K562 (cell line): Measurements from ENCODE around the gene CNOT2. TPM values are rescaled to one million over a fixed set of nuclear protein-coding genes. Genes with fewer than 3 reads are reported as not detected.
A peak's percentile ranks its signal among the peaks of the same experiment; 100 is the strongest.

Experiments
- ATF6 ChIP-seq: sonication (generic); formaldehyde crosslinking; IDR thresholded peaks from 2 replicates; pipeline ENCODE4 v1.4.0; 2020; ENCODE audit warnings: mild to moderate bottlenecking, missing genetic modification reagents
- BMI1 ChIP-seq: fragments of 150-350 bp; IDR thresholded peaks from 2 replicates; pipeline ENCODE4 v1.6.1; 2014; ENCODE audit warnings: low read length
- BRF1 ChIP-seq: IDR thresholded peaks from 3 replicates; pipeline ENCODE4 v1.6.1; 2011; ENCODE audit warnings: borderline replicate concordance, mild to moderate bottlenecking; ENCODE audit not compliant: insufficient read length; ENCODE audit errors: extremely low read depth
- ELK3 ChIP-seq: fragments of 450-650 bp; formaldehyde crosslinking; IDR thresholded peaks from 2 replicates; pipeline ENCODE4 v1.4.0; 2020; ENCODE audit warnings: mild to moderate bottlenecking
- ETV1 ChIP-seq: fragments of 450-650 bp; conservative IDR thresholded peaks from 2 replicates; pipeline ENCODE4 v1.6.1; 2016; ENCODE audit warnings: missing genetic modification characterization, control low read depth, low read depth, missing compliant biosample characterization
- FUS ChIP-seq: fragments of 200-400 bp; formaldehyde crosslinking; optimal IDR thresholded peaks from 2 replicates; pipeline ENCODE3; 2017; ENCODE audit warnings: low read depth, low read length
- GATAD2A ChIP-seq: fragments of 450-650 bp; IDR thresholded peaks from 2 replicates; pipeline ENCODE4 v1.6.1; 2017
- GTF2F1 ChIP-seq: IDR thresholded peaks from 2 replicates; pipeline ENCODE4 v1.6.1; 2011; ENCODE audit warnings: low read depth, low read length, improper control_type of control experiment
- MLX ChIP-seq, 2 experiments: fragments of 450-650 bp in 1 of 2; sonication (generic) in 1 of 2; formaldehyde crosslinking; conservative IDR thresholded peaks; 2 replicates each; pipeline versions ENCODE4 v1.4.0 to v1.8.1; 2020 to 2022; ENCODE audit warnings: mild to moderate bottlenecking in 1 of 2, missing genetic modification reagents in 1 of 2
- NFRKB ChIP-seq: fragments of 450-650 bp; IDR thresholded peaks from 2 replicates; pipeline ENCODE4 v1.6.1; 2016; ENCODE audit warnings: low read depth
- NR3C1 ChIP-seq: sonication (generic); formaldehyde crosslinking; IDR thresholded peaks from 2 replicates; pipeline ENCODE4 v1.8.1; 2022; ENCODE audit warnings: missing genetic modification reagents
- RAD21 ChIP-seq, 2 experiments: fragments of 250-450 bp in 1 of 2; fragments of 450-650 bp in 1 of 2; sonication (Bioruptor Pico) in 1 of 2; formaldehyde crosslinking in 1 of 2; IDR thresholded peaks in 1 of 2; conservative IDR thresholded peaks in 1 of 2; 2 replicates each; pipeline versions ENCODE4 v1.4.0 to v1.8.0; 2020 to 2022; ENCODE audit warnings: mild to moderate bottlenecking in 2 of 2, moderate library complexity in 1 of 2
- SRSF1 ChIP-seq: fragments of 200-400 bp; formaldehyde crosslinking; IDR thresholded peaks from 2 replicates; pipeline ENCODE4 v1.6.1; 2017; ENCODE audit warnings: mild to moderate bottlenecking, low read depth, low read length, moderate library complexity
- TFAM ChIP-seq: fragments of 250-450 bp; sonication (Bioruptor Pico); conservative IDR thresholded peaks from 2 replicates; pipeline ENCODE4 v1.5.0; 2021; ENCODE audit warnings: mild to moderate bottlenecking, moderate library complexity
- TRIM24 ChIP-seq, 2 experiments: fragments of 450-650 bp; IDR thresholded peaks; 2 replicates each; pipeline ENCODE4 v1.6.1; 2016
- ZNF263 ChIP-seq: sonication (generic); formaldehyde crosslinking; IDR thresholded peaks from 2 replicates; pipeline ENCODE4 v1.8.0; 2022; ENCODE audit warnings: mild to moderate bottlenecking, missing genetic modification reagents, borderline replicate concordance
- ZNF384 ChIP-seq: IDR thresholded peaks from 2 replicates; pipeline ENCODE4 v1.6.1; 2012; ENCODE audit warnings: low read depth, low read length, improper control_type of control experiment
- ZNF561 ChIP-seq: fragments of 450-650 bp; formaldehyde crosslinking; conservative IDR thresholded peaks from 2 replicates; pipeline ENCODE4 v1.4.0; 2020; ENCODE audit warnings: mild to moderate bottlenecking, moderate library complexity
- polyA plus RNA-seq, 8 experiments: library from polyadenylated mRNA; depleted of rRNA in 4 of 8; stranded (reverse) in 5 of 8; unstranded in 3 of 8; fragments of >200 nt; fragmentation: Nextera tagmentation in 2 of 8; fragmentation: Illumina TruSeq in 1 of 8; extraction: Ambion mirVana in 2 of 8; extraction: Trizol in 1 of 8; gene quantifications; 2 replicates each; pipeline versions ENCODE4 v1.2.1 to v1.2.3, GENCODE V29; 2011 to 2014; ENCODE audit warnings: inconsistent platforms in 1 of 8, missing spikeins in 1 of 8
- total RNA-seq, 7 experiments: library from RNA; depleted of rRNA in 6 of 7; stranded (reverse); fragments of >200 nt in 6 of 7; fragmentation: Illumina TruSeq in 2 of 7; extraction: Trizol in 2 of 7; gene quantifications; 2 replicates each; pipeline versions ENCODE4 v1.2.1 to v1.2.3, GENCODE V29; 2011 to 2021; ENCODE audit warnings: low replicate concordance in 1 of 7

The CNOT2 gene
- total and polyA plus RNA-seq, 9 of the 15 experiments (the other 6 are each of a cell fraction or from before 2014, with no cell fraction given): 43.6 to 119 (median 84.4) TPM

DNA sequence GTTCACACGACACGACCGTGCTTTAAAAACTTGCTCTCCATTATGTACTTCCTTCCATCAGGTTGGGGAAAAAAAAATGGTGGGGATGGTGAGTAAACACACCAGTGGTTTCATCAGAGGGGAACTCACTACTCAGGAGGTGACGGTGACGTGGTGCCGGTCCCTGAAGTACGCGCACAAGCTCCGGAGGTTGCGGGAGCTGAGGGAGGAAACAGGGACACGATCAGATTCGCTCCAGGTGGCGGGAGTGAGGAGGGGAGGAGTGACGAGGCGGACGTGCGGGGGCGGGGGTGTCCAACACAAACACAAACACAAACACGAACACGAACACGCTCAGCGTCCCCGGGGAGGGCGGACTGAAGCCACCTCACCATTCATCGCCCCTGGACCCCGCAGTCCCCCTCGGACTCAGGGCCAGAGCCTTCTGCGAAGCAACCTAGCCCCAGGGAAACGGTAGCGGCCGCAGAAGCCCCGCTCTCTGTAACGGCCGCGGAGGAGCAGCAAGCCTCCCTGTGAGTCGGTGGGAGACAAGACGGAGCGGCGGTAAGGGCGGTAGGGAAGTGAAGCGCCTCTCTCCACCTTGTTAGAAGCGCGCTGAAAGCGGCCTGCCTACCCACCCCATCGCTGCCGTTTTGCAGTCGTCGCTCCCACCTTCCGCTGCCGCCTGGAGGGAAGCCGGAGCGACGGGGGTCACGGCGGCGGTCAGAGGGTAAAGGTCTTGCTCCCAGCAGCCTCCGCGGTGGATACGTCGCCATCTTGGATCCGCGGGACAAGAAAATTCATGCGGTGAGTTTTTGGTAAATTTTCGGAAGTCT lies at the start of gene CNOT2 (continued):
- TF ChIP-seq RAD21 (CRISPR knock-in tag; conservative IDR thresholded peaks at IDR 0.05 in 1 of 2, IDR thresholded peaks at IDR 0.05 in 1 of 2) (peak in 1 of 2 experiments; percentile 13; a peak in 1 of 4 replicates), TRIM24 (IDR thresholded peaks at IDR 0.05) (peak in 1 of 2 experiments; percentile 52; a peak in 1 of 4 replicates), SRSF1 (no peak), GTF2F1 (no peak), BRF1 (no peak), ATF6 (0 out of 2 replicates have a peak, but pooled peaks have one; percentile 45), FUS (no peak), NFRKB (peak; percentile 94), ZNF384 (peak; percentile 79), ZNF561 (CRISPR knock-in tag) (no peak), GATAD2A (no peak), ETV1 (tag) (peak; percentile 70), NR3C1 (CRISPR knock-in tag) (no peak), BMI1 (no peak), TFAM (no peak), MLX (CRISPR knock-in tag; conservative IDR thresholded peaks at IDR 0.05) (no peak), ZNF263 (CRISPR knock-in tag) (peak; percentile 45; the same call in 1 of the 2 replicates), ELK3 (CRISPR knock-in tag) (no peak)
